OCI-LY1 (cell line): ENCODE data around the gene KHDRBS2.

Experiments
- CTCF ChIP-seq: fragments of 200-600 bp; sonication (generic), shearing (Covaris generic); IDR thresholded peaks from 2 replicates; pipeline ENCODE4 v1.5.1; 2017; ENCODE audit warnings: mild to moderate bottlenecking, antibody characterized with exemption, low read length, moderate library complexity, mixed read lengths
- EZH2 ChIP-seq: fragments of 200-600 bp; sonication (generic), shearing (Covaris generic); IDR thresholded peaks from 2 replicates; pipeline ENCODE4 v1.8.0; 2017; ENCODE audit warnings: borderline replicate concordance, mixed run types, mild to moderate bottlenecking, antibody characterized with exemption, low read length, moderate library complexity, mixed read lengths

DNA sequence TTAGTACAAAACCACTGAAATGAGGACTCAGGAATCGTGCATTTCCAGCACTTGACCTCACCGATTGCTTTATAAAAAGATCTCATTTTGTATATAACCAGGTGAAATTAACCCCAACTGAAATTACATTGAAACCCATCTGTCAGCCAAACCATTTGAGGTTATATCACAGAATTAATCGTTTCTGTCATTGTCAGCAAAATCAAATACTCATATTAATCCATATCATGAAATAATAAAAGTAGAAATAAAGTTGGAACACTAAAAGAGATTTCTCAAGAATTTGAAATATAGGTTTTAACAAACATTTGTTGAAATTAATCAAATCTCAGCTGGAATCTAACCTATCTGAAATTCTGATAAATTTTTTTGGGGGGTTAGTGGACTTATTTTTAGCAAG, 23.7 kb downstream of the KHDRBS2 start:
- TF ChIP-seq CTCF = no peak
- TF ChIP-seq EZH2 = no peak
